Activated T-cell treated with anti-CD3 and anti-CD28 coated beads, Interleukin-2, amount 50 U/mL, for 72 hours (primary cell): ENCODE data around the gene PRR11. TPM values are rescaled to one million over a fixed set of nuclear protein-coding genes. Genes with fewer than 3 reads are reported as not detected.

Experiments
- ATAC-seq, 2 donors: fragments of 150-1000 bp; cut with Tn5 transposase; replicated peaks in 1 of 2; 2 replicates each; pipeline ENCODE4 v1.10.0; 2021; ENCODE audit warnings: moderate library complexity in 2 of 2, mild to moderate bottlenecking in 1 of 2
- DNase-seq, 2 donors: peaks; one replicate each; pipeline ENCODE4 v3.0.0; 2021 to 2022; ENCODE audit warnings: mixed read lengths in 1 of 2
- H3K27ac Mint-ChIP-seq: one replicate; pipeline ENCODE4 v1.8.0; 2022; ENCODE audit warnings: mild to moderate bottlenecking, moderate library complexity, mixed read lengths
- H3K27me3 Mint-ChIP-seq: one replicate; pipeline ENCODE4 v1.8.0; 2022; ENCODE audit warnings: low read depth, mixed read lengths
- H3K36me3 Mint-ChIP-seq, 2 donors: one replicate each; pipeline ENCODE4 v1.8.0; 2022; ENCODE audit warnings: mixed read lengths in 2 of 2, mild to moderate bottlenecking in 1 of 2; ENCODE audit not compliant: insufficient read depth in 2 of 2
- H3K4me1 Mint-ChIP-seq: one replicate; pipeline ENCODE4 v1.8.0; 2022; ENCODE audit warnings: low read depth, mixed read lengths
- H3K4me3 Mint-ChIP-seq, 2 donors: one replicate each; pipeline ENCODE4 v1.8.0; 2022; ENCODE audit warnings: mild to moderate bottlenecking in 2 of 2, mixed read lengths in 2 of 2, moderate library complexity in 2 of 2
- H3K9me3 Mint-ChIP-seq, 2 donors: one replicate each; pipeline ENCODE4 v1.8.0; 2022; ENCODE audit warnings: mixed read lengths in 2 of 2
- total RNA-seq, 2 donors: library from RNA; stranded (reverse); gene quantifications; one replicate each; pipeline ENCODE4 v1.2.3, GENCODE V29; 2022

The PRR11 gene
- total RNA-seq, 2 donors from 2014 or later: 99.5 to 108 TPM

DNA sequence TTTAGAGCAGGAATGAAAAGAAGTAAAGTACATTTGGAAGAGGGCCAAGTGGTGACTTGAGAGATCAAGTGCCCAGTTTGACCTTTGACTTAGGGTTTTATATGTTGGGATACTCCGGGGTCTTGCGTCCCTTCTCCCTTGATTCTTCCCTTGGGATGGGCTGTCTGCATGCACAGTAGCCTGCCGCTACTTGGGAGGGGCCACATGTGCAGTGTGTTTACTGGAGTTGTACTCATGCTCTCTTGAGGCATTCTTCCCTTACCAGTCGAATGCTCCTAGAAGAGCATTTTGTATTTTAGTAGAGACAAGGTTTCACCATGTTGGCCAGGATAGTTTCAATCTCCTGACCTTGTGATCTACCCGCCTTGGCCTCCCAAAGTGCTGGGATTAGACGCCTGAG, 88.5 kb downstream of the PRR11 start:
- Mint-ChIP-seq H3K27ac (no peak overlapping the region), H3K4me1 (no peaks in the 10 kb centered on the region), H3K27me3 (no peaks in the 10 kb centered on the region), H3K9me3 (no peaks in the 10 kb centered on the region), H3K4me3 (no peak overlapping the region), H3K36me3 (no peaks in the 10 kb centered on the region)
- ATAC-seq (no peak), DNase-seq (no peak)

Other genes starting within 250 kb of the PRR11 start
- 10 to 100 TPM; 26.3 to 31.1 TPM for gene TRIM37, start 48.9 kb upstream of the PRR11 start, total RNA-seq
- gene SKA2, start 560 bp upstream of the PRR11 start, total RNA-seq: 10 to 100 TPM; 62.7 to 71.8 TPM
- 10 to 100 TPM; 12.8 to 14.5 TPM for gene SMG8, start 54.3 kb downstream of the PRR11 start, total RNA-seq
- 1 to 10 TPM; 3.0 to 3.2 TPM for gene GDPD1, start 64.8 kb downstream of the PRR11 start, total RNA-seq
- 10 to 100 TPM; 13.4 to 18.9 TPM for gene YPEL2, start 175.9 kb downstream of the PRR11 start, total RNA-seq